GM12801 (cell line): Measurements from ENCODE around the gene CTSC.

Experiments used
- TF ChIP-seq, protein P1 (sequence below): IDR thresholded peaks from one replicate; pipeline ENCODE4 v1.5.1; 2011; ENCODE audit warnings: control low read depth; ENCODE audit not compliant: insufficient read length; ENCODE audit errors: extremely low read depth

Gene CTSC

DNA sequence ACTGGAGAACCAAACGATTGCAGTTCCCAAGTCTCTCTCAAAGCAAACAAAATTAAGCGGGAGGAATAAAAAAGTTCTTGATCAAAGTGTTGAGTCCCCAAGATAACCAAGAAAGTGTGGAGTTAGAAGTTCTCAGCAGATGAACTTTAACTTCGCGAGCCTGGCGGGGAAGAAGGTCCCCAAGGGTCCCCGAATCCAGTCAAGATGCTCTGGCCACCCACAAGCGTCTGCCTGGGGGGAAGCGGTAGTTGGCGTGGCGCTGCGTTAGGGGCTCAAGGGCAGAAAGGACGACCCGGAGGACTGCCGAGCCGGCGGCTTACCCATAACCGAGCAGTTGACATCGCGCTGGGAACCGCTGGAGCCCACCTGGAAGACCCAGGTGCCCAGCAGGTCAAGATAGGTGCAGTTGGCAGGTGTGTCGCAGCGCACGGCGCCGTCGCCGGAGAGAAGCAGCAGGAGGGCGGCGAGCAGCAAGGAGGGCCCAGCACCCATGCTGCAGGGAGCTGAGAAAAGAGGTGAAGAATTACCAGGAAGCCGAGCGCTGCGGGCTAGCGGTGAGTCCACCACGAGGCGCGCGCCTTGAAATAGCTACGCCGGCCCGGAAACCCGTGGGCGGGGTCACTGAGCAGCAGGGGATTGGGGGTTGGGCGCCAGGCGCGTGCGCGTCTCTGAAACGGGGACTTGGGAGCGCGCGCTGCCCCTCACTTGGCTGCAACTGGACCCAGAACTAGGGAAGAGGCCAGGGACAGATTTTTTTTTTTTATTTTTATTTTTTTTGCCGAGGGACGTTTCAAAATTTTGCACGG, at the start of gene CTSC:
CTSC (minus strand) TSS at position 556 of the 806 bp plus-strand sequence; CDS start at position 492, 64 bp downstream.
- TF ChIP-seq, protein P1, sequence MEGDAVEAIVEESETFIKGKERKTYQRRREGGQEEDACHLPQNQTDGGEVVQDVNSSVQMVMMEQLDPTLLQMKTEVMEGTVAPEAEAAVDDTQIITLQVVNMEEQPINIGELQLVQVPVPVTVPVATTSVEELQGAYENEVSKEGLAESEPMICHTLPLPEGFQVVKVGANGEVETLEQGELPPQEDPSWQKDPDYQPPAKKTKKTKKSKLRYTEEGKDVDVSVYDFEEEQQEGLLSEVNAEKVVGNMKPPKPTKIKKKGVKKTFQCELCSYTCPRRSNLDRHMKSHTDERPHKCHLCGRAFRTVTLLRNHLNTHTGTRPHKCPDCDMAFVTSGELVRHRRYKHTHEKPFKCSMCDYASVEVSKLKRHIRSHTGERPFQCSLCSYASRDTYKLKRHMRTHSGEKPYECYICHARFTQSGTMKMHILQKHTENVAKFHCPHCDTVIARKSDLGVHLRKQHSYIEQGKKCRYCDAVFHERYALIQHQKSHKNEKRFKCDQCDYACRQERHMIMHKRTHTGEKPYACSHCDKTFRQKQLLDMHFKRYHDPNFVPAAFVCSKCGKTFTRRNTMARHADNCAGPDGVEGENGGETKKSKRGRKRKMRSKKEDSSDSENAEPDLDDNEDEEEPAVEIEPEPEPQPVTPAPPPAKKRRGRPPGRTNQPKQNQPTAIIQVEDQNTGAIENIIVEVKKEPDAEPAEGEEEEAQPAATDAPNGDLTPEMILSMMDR: no peak

DNA sequence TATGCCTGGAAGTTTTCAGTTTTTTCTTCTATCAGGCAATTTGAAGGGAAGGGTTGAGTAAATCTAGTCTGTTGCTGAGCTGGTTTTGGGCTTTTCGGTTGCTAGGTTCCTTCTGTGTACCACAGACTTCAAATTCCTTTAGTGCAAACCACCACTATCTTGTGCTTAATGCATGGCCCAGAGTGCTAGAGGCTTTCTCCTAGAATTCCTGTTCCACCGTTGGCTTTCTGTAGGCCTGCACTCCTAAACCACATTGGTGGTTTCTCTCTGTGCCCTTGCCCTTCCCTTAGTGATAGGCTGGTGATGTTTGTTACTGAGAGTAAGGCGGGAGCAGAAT, 47.1 kb upstream of the CTSC start:
- TF ChIP-seq, protein P1: no peak

- TF ChIP-seq, protein P1: no peak
Observed at GRCh38 chr11:88384004-88384668, 46.6 kb upstream of the CTSC start.

- TF ChIP-seq, protein P1: no peak
Observed at GRCh38 chr11:88383447-88383846, 45.9 kb upstream of the CTSC start.

GRCh38 chr11:88379130-88379529, 41.6 kb upstream of the CTSC start:
- TF ChIP-seq, protein P1: no peak

DNA sequence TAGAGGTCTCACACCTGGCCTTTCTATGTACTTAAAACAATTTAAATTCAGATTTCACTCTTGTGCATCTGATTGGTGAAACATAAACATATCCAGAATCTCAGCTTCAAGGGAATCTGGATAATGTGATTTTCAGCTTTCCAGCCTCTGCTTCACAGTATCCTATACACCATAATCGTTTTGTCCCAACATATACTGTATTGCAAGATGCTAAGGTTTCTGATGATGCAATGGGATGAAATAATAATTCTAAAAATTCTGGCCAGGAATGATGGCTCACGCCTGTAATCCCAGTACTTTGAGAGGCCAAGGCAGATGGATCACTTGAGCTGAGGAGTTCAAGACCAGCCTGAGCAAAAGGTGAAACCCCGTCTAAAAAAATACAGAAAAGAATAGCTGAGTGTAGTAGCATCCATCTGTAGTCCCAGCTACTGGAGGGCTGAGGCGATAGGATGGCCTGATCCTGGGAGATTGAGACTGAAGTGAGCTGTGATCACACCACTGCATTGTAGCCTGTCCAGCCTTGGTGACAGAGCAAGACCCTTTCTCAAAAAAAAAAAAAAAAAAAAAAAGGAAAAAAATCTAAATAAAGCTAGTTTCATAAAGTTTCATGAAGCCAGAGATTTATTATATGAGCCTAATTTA, 41.0 kb upstream of the CTSC start:
- TF ChIP-seq, protein P1: no peak

DNA sequence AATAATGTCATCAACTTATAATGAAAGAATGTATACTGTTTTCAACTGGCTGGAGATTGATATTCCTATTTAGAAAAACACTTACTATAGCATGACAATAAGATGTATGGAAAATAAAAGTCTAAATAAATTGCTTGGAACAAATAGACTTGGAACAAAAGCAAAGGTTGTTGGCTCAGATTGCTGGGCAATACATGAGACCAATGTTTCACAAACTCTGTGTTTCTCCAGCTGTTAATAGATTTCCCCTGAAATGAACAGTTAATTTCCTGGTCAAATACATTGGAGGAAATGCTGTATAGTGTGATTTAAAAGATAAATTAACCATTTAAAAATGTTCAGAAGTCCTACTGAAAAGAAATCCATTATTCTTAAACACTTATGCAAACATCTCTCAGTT, 40.1 kb upstream of the CTSC start:
- TF ChIP-seq, protein P1: no peak
